ENCODE results near the gene FFAR1. TPM values are rescaled to one million over a fixed set of nuclear protein-coding genes. Genes with fewer than 3 reads are reported as not detected.

The FFAR1 gene
- total and polyA plus RNA-seq, 3 donors from 2014 or later: 0.26 to 0.81 (median 0.31) TPM

DNA sequence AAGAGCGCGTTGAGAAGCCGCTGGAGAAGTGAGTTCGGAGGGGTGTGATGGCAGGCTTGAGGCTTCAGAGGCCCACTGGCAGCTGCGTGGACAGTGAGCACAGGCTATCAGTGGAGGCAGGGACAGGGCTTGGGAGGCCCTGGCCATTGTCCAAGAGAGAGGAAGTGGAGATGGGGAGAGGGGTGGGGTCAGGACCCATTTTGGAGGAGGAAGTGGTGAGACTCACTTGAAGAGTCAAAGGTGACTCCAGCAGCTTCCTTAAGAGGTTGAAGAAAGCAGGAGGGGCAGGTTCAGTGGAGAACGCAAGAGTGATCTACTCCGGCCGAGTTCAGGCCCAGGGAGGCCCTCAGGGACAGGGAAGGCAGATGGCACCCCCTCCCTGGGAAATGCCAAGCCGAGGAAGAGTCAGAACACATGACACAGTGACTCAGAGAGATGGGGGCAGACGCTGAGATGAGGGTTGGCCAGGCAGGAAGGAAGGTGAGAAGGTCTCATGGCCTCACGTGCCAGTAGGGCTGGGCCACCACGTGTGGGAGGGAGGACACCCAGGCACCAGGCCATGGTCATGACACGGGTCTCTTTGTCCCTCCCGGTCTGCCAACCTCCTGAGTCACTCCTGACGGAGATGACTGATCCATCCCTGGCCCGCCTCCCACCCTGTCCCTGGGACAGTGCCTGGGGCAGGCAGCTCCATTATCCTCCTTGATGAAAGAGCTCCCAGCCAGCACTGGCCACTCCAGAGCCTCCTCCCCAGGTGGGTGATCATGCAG lies 28.8 kb upstream of the FFAR1 start:
- intact Hi-C loops (cut with DNase I; ENCODE audit: low total_unique reads): no loop called here
- Histone ChIP-seq H3K4me1 (peaks cover 4% of the 10 kb centered on the region), H3K36me3 (ENCODE audit: low read depth, missing control alignments) (no peaks in the 10 kb centered on the region), H3K27me3 (no peaks in the 10 kb centered on the region), H3K4me3 (no peak overlapping the region), H3K27ac (no peak overlapping the region), H3K9me3 (no peaks in the 10 kb centered on the region)
- peak; percentile 83 for DNase-seq
- TF ChIP-seq, protein P1, sequence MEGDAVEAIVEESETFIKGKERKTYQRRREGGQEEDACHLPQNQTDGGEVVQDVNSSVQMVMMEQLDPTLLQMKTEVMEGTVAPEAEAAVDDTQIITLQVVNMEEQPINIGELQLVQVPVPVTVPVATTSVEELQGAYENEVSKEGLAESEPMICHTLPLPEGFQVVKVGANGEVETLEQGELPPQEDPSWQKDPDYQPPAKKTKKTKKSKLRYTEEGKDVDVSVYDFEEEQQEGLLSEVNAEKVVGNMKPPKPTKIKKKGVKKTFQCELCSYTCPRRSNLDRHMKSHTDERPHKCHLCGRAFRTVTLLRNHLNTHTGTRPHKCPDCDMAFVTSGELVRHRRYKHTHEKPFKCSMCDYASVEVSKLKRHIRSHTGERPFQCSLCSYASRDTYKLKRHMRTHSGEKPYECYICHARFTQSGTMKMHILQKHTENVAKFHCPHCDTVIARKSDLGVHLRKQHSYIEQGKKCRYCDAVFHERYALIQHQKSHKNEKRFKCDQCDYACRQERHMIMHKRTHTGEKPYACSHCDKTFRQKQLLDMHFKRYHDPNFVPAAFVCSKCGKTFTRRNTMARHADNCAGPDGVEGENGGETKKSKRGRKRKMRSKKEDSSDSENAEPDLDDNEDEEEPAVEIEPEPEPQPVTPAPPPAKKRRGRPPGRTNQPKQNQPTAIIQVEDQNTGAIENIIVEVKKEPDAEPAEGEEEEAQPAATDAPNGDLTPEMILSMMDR (IDR thresholded peaks at IDR 0.05): no peak
- TF ChIP-seq POLR2A (IDR thresholded peaks at IDR 0.05): no peak
- WGBS, 2 donors: 50 to 58% methylated on average over 13 to 16 of the region's 16 CpGs

GRCh38 chr19:35320065-35320713 lies 27.5 kb upstream of the FFAR1 start:
- H3K4me3 ChIP-seq: no peak overlapping the region
- H3K9me3 ChIP-seq: no peaks in the 10 kb centered on the region
- no peak overlapping the region for H3K27ac ChIP-seq
- intact Hi-C loops (cut with DNase I; ENCODE audit: low total_unique reads): no loop called here
- H3K36me3 ChIP-seq (ENCODE audit: low read depth, missing control alignments): no peaks in the 10 kb centered on the region
- DNase-seq: no peak
- TF ChIP-seq, protein P1 (IDR thresholded peaks at IDR 0.05): no peak
- TF ChIP-seq POLR2A (IDR thresholded peaks at IDR 0.05): no peak
- H3K4me1 ChIP-seq: peaks cover 4% of the 10 kb centered on the region
- no peaks in the 10 kb centered on the region for H3K27me3 ChIP-seq
- 83 to 86% methylated on average over 12 of the region's 12 CpGs for WGBS, 2 donors

DNA sequence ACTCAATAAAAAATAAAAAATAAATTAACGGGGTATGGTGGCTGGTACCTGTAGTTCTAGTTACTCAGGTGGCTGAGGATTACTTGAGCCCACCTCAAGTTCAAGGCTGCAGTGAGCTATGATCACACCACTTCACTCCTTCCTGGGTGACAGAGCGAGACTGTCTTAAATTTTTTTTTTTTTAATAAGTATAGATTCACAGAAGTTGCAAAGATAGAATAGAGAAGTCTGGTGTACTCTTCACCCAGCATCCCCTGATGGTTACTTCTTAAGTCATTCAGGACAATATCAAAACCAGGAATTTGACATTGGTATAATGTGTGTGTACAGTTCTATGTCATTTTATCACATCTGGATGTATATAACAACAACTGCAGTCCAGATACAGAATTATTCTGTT lies 26.4 kb upstream of the FFAR1 start:
- TF ChIP-seq, protein P1 (IDR thresholded peaks at IDR 0.05): no peak
- TF ChIP-seq POLR2A (IDR thresholded peaks at IDR 0.05): no peak
- peaks cover 4% of the 10 kb centered on the region for H3K4me1 ChIP-seq
- H3K27me3 ChIP-seq: no peaks in the 10 kb centered on the region
- intact Hi-C loops (cut with DNase I; ENCODE audit: low total_unique reads): no loop called here
- DNase-seq: no peak
- no peaks in the 10 kb centered on the region for H3K36me3 ChIP-seq (ENCODE audit: low read depth, missing control alignments)
- H3K4me3 ChIP-seq: no peak overlapping the region
- no peaks in the 10 kb centered on the region for H3K9me3 ChIP-seq
- no peak overlapping the region for H3K27ac ChIP-seq
- WGBS, 2 donors: 89 to 93% methylated on average over 2 of the region's 2 CpGs

DNA sequence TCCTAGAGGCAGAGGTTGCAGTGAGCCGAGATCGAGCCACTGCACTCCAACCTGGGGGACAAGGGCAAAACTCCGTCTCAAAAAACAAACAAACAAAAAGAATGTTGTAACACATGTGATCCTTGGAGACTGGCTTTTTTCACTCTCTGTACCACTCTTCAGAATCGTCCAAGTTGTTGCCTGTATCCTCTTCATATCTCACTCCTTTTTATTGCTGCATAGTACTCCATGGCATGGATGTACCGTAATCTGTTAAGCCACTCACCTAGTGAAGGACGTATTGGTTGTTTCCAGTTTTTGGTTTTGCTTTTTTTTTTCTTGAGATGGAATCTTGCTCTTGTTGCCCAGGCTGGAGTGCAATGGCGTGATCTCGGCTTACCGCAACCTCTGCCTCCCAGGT lies 25.7 kb upstream of the FFAR1 start:
- TF ChIP-seq POLR2A (IDR thresholded peaks at IDR 0.05): no peak
- TF ChIP-seq, protein P1 (IDR thresholded peaks at IDR 0.05): no peak

More for the DNA sequence above, 25.7 kb upstream of the FFAR1 start:
- 94 to 95% methylated on average over 9 of the region's 9 CpGs for WGBS, 2 donors
- peaks cover 4% of the 10 kb centered on the region for H3K4me1 ChIP-seq
- no peaks in the 10 kb centered on the region for H3K9me3 ChIP-seq
- H3K36me3 ChIP-seq (ENCODE audit: low read depth, missing control alignments): no peaks in the 10 kb centered on the region
- no peak overlapping the region for H3K27ac ChIP-seq
- H3K4me3 ChIP-seq: no peak overlapping the region
- intact Hi-C loops (cut with DNase I; ENCODE audit: low total_unique reads): no loop called here
- no peak for DNase-seq
- H3K27me3 ChIP-seq: no peaks in the 10 kb centered on the region

Measured in testis (tissue), 3 donors.